ENCODE results near the gene TKT.

Gene TKT

DNA sequence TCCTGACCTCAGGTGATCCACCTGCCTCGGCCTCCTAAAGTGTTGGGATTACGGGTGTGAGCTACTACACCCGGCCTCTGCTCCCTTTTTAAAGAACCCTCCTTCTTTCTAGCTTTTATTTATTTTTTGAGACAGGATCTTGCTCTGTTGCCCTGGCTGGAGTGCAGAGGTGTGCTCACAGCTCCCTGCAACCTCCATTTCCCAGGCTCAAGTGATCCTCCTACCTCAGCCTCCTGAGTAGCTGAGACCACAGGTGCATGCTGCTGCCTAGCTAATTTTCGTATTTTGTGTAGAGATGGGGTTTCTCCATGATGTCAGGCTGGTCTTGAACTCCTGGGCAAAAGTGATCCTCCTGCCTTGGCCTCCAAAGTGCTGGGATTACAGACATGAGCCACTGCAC is 34.5 kb downstream of the TKT start:
- Histone ChIP-seq H3K4me3 (ENCODE audit: low read length) (no peak overlapping the region), H3K9ac (ENCODE audit: low read depth, low read length) (no peak overlapping the region), H3K4me2 (ENCODE audit: low read length) (no peak overlapping the region), H3K4me1 (ENCODE audit: control insufficient read depth, insufficient read depth, low read length) (no peaks in the 10 kb centered on the region), H3K27me3 (ENCODE audit: control insufficient read depth, insufficient read depth, low read length) (no peaks in the 10 kb centered on the region), H3K36me3 (ENCODE audit: insufficient read depth, low read length) (peaks cover 48% of the 10 kb centered on the region), H3K9me3 (replicated peaks; ENCODE audit: low read length) (no peaks in the 10 kb centered on the region)

GRCh38 chr3:53219895-53220483 is 35.8 kb downstream of the TKT start:
- Histone ChIP-seq H3K4me2 (ENCODE audit: low read length) (no peak overlapping the region), H3K4me1 (ENCODE audit: control insufficient read depth, insufficient read depth, low read length) (no peaks in the 10 kb centered on the region), H3K27me3 (ENCODE audit: control insufficient read depth, insufficient read depth, low read length) (no peaks in the 10 kb centered on the region), H3K9me3 (replicated peaks; ENCODE audit: low read length) (no peaks in the 10 kb centered on the region), H3K4me3 (ENCODE audit: low read length) (no peak overlapping the region), H3K9ac (ENCODE audit: low read depth, low read length) (no peak overlapping the region), H3K36me3 (ENCODE audit: insufficient read depth, low read length) (peaks cover 35% of the 10 kb centered on the region)

DNA sequence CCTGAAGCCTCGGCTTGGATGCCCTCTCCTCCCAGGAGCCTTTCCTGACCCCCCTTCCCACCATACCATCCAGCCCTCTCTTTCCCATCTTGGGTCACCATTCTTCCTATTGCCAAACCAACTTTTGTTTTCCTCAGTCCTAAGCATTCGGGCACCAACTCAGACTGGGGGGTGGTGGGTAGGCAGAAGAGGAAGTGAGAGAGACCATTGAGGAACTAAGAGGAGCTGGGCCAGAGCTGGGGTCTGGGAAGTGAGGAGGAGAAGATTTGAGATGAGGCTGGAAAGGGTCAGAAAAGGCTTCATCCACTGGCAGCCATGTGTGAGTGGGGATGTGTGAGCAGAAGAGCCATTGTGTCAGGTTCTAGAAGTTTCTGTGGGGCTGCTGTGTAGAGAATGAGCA is 37.7 kb downstream of the TKT start:
- Histone ChIP-seq H3K4me2 (ENCODE audit: low read length) (no peak overlapping the region), H3K4me3 (ENCODE audit: low read length) (no peak overlapping the region), H3K36me3 (ENCODE audit: insufficient read depth, low read length) (peaks cover 16% of the 10 kb centered on the region), H3K9ac (ENCODE audit: low read depth, low read length) (no peak overlapping the region), H3K27me3 (ENCODE audit: control insufficient read depth, insufficient read depth, low read length) (no peaks in the 10 kb centered on the region), H3K4me1 (ENCODE audit: control insufficient read depth, insufficient read depth, low read length) (no peaks in the 10 kb centered on the region), H3K9me3 (replicated peaks; ENCODE audit: low read length) (no peaks in the 10 kb centered on the region)

GRCh38 chr3:53217175-53217574 is 38.6 kb downstream of the TKT start:
- Histone ChIP-seq H3K4me2 (ENCODE audit: low read length) (no peak overlapping the region), H3K9me3 (replicated peaks; ENCODE audit: low read length) (no peaks in the 10 kb centered on the region), H3K36me3 (ENCODE audit: insufficient read depth, low read length) (peaks cover 6% of the 10 kb centered on the region), H3K9ac (ENCODE audit: low read depth, low read length) (no peak overlapping the region), H3K4me3 (ENCODE audit: low read length) (no peak overlapping the region), H3K4me1 (ENCODE audit: control insufficient read depth, insufficient read depth, low read length) (no peaks in the 10 kb centered on the region), H3K27me3 (ENCODE audit: control insufficient read depth, insufficient read depth, low read length) (no peaks in the 10 kb centered on the region)

GRCh38 chr3:53216723-53217122 is 39.1 kb downstream of the TKT start:
- Histone ChIP-seq H3K9ac (ENCODE audit: low read depth, low read length) (no peak overlapping the region), H3K4me2 (ENCODE audit: low read length) (no peak overlapping the region), H3K27me3 (ENCODE audit: control insufficient read depth, insufficient read depth, low read length) (no peaks in the 10 kb centered on the region), H3K4me3 (ENCODE audit: low read length) (no peak overlapping the region), H3K36me3 (ENCODE audit: insufficient read depth, low read length) (peaks cover 2% of the 10 kb centered on the region), H3K4me1 (ENCODE audit: control insufficient read depth, insufficient read depth, low read length) (no peaks in the 10 kb centered on the region), H3K9me3 (replicated peaks; ENCODE audit: low read length) (no peaks in the 10 kb centered on the region)

DNA sequence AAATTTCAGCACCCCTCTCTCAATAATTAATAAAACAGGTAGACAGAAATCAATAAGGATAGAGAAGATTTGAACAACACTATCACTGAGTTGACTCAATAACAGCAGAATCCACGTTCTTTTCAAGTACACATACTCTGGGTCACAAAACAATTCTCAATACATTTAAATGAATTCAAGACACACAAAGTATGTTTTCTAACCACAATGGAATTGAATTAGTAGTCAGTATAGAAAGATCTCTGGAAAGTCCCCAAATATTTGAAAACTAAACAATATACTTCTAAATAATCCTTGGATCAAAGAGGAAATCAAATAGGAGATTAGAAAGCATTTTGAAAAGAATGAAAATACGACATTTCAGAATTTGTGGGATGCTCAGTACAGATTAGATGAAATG is 40.0 kb downstream of the TKT start:
- Histone ChIP-seq H3K27me3 (ENCODE audit: control insufficient read depth, insufficient read depth, low read length) (no peaks in the 10 kb centered on the region), H3K36me3 (ENCODE audit: insufficient read depth, low read length) (no peaks in the 10 kb centered on the region), H3K9ac (ENCODE audit: low read depth, low read length) (no peak overlapping the region), H3K9me3 (replicated peaks; ENCODE audit: low read length) (no peaks in the 10 kb centered on the region), H3K4me1 (ENCODE audit: control insufficient read depth, insufficient read depth, low read length) (no peaks in the 10 kb centered on the region), H3K4me2 (ENCODE audit: low read length) (no peak overlapping the region), H3K4me3 (ENCODE audit: low read length) (no peak overlapping the region)

DNA sequence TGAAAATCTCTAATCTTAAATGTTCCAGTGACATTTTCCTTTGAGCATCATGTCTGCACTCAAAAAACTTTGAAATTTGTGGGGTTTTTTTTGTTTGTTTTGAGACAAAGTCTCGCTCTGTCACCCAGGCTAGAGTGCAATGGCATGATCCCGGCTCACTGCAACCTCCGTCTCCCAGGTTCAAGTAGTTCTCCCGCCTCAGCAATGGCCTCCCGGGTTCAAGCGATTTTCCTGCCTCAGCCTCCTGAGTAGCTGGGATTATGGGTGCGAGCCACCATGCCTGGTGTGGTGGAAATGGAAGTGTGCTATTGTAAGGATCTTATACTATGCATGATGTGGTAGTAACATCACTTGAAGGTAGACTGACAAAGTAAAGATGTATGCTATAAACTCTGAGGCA is 42.5 kb downstream of the TKT start:
- Histone ChIP-seq H3K36me3 (ENCODE audit: insufficient read depth, low read length) (no peaks in the 10 kb centered on the region), H3K4me1 (ENCODE audit: control insufficient read depth, insufficient read depth, low read length) (no peaks in the 10 kb centered on the region), H3K9ac (ENCODE audit: low read depth, low read length) (no peak overlapping the region), H3K9me3 (replicated peaks; ENCODE audit: low read length) (peaks cover 4% of the 10 kb centered on the region), H3K4me2 (ENCODE audit: low read length) (no peak overlapping the region), H3K27me3 (ENCODE audit: control insufficient read depth, insufficient read depth, low read length) (no peaks in the 10 kb centered on the region), H3K4me3 (ENCODE audit: low read length) (no peak overlapping the region)

DNA sequence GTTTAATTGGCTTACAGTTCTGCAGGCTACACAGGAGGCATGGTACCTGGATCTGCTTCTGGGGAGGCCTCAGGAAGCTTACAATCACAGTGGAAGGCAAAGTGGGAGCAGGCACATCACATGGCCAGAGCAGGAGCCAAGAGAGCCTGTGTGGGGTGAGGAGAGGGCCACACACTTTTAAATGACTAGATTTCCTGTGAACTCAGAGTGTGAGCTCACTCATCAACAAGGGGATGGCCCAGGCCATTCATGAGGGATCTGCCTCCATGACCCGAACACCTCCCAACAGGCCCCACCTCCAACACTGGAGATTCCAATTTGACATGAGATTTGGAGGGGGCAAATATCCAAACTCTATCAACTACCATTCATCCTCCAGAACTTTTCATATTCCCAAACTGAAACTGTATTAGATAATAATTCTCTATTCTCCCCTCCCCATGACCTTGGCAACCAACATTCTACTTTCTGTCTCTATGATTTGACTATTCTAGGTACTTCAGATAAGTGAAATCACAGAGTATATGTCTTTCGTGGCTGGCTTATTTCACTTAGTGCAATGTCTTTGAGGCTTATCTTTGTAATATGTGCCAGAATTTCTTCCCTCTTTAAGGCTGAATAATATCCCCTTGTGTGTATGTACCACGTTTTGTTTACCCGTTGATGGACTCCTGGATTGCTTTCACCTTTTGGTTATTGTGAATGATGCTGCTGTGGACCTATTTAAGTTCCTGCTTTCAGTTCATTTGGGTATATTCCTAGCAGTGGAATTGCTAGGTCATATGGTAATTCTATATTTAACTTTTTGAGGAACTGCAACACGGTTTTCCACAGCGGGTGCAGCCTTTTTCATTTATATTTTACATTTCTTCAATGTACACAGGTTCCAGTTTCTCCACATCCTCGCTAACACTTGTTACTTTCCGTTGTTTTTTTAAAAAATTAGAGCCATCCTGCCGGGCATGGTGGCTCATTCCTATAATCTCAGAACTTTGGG is 43.8 kb downstream of the TKT start:
- Histone ChIP-seq H3K4me1 (ENCODE audit: control insufficient read depth, insufficient read depth, low read length) (no peaks in the 10 kb centered on the region), H3K9ac (ENCODE audit: low read depth, low read length) (no peak overlapping the region), H3K4me3 (ENCODE audit: low read length) (no peak overlapping the region), H3K4me2 (ENCODE audit: low read length) (no peak overlapping the region), H3K36me3 (ENCODE audit: insufficient read depth, low read length) (no peaks in the 10 kb centered on the region), H3K9me3 (replicated peaks; ENCODE audit: low read length) (peaks cover 4% of the 10 kb centered on the region), H3K27me3 (ENCODE audit: control insufficient read depth, insufficient read depth, low read length) (no peaks in the 10 kb centered on the region)

DNA sequence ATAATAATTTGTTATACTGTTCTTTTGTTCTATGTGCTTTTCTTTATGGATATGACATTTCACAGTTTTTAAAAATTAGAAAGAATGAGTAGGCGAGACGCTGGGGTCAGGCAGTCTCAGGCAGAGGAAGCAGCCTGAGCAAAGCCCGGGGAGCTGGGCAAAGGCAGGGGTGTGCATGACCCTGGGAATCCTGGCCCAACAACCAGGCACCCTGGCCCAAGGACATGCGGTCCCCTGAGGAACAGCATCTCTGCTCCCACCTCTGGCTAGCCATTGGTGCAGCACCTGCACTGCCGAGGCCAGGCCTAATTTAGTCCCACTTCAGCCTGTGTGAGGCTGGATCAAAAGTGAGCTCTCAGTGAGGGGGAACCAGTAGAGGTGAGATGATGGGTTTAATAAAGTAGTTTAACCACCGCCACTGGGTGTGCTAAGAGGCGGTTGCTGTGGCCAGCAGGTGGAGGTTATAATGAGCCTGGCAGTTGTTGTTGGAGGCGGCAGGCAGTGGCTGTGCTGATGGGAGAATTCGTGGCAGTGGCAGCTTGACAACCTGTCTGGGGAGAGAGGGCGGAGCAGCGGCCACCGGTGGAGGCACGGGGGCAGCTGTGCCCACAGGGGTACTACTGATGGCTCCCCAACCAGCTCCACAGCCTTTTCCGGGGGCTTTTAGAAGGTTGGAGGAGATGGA is 53.3 kb downstream of the TKT start:
- Histone ChIP-seq H3K4me2 (ENCODE audit: low read length) (no peak overlapping the region), H3K4me1 (ENCODE audit: control insufficient read depth, insufficient read depth, low read length) (no peaks in the 10 kb centered on the region), H3K9ac (ENCODE audit: low read depth, low read length) (no peak overlapping the region), H3K4me3 (ENCODE audit: low read length) (no peak overlapping the region), H3K9me3 (replicated peaks; ENCODE audit: low read length) (no peaks in the 10 kb centered on the region), H3K36me3 (ENCODE audit: insufficient read depth, low read length) (no peaks in the 10 kb centered on the region), H3K27me3 (ENCODE audit: control insufficient read depth, insufficient read depth, low read length) (peaks cover 3% of the 10 kb centered on the region)

GRCh38 chr3:53200501-53201498 is 55.0 kb downstream of the TKT start:
- Histone ChIP-seq H3K4me1 (ENCODE audit: control insufficient read depth, insufficient read depth, low read length) (peaks cover 6% of the 10 kb centered on the region), H3K36me3 (ENCODE audit: insufficient read depth, low read length) (no peaks in the 10 kb centered on the region), H3K9me3 (replicated peaks; ENCODE audit: low read length) (no peaks in the 10 kb centered on the region), H3K4me2 (ENCODE audit: low read length) (no peak overlapping the region), H3K27me3 (ENCODE audit: control insufficient read depth, insufficient read depth, low read length) (peaks cover 3% of the 10 kb centered on the region), H3K4me3 (ENCODE audit: low read length) (no peak overlapping the region), H3K9ac (ENCODE audit: low read depth, low read length) (no peak overlapping the region)

- Histone ChIP-seq H3K27me3 (ENCODE audit: control insufficient read depth, insufficient read depth, low read length) (peaks cover 3% of the 10 kb centered on the region), H3K4me2 (ENCODE audit: low read length) (no peak overlapping the region), H3K4me1 (ENCODE audit: control insufficient read depth, insufficient read depth, low read length) (peaks cover 7% of the 10 kb centered on the region), H3K4me3 (ENCODE audit: low read length) (no peak overlapping the region), H3K9me3 (replicated peaks; ENCODE audit: low read length) (no peaks in the 10 kb centered on the region), H3K9ac (ENCODE audit: low read depth, low read length) (no peak overlapping the region), H3K36me3 (ENCODE audit: insufficient read depth, low read length) (no peaks in the 10 kb centered on the region)
These were observed 56.0 kb downstream of the TKT start for GRCh38 chr3:53199834-53200233.
